Left renal pelvis (tissue), 4 donors: Measurements from ENCODE around the gene PCDHGB1. TPM values are rescaled to one million over a fixed set of nuclear protein-coding genes. Genes with fewer than 3 reads are reported as not detected.
"Not testable (repeated sequence)": the region's sequence is repeated elsewhere in the genome, so short reads cannot be mapped to it uniquely, and the experiment has no call there.

Experiments
- DNase-seq, 4 donors: peaks; one replicate each; pipeline ENCODE4 v3.0.0-alpha.2; 2013; ENCODE audit warnings: low read depth in 4 of 4, low spot score in 3 of 4
- polyA plus RNA-seq, 4 donors: library from polyadenylated mRNA; unstranded; fragments of 120-200 nt; gene quantifications; one replicate each; pipeline ENCODE4 v1.2.1, GENCODE V29; 2013; ENCODE audit not compliant: insufficient read length in 4 of 4

The PCDHGB1 gene
- 1 to 10 TPM; 1.7 to 2.1 (median 1.9) TPM for polyA plus RNA-seq

GRCh38 chr5:141349917-141350619 lies at the start of gene PCDHGB1:
PCDHGB1 (plus strand) TSS chr5:141350099; CDS start chr5:141350261, 162 bp downstream.
- no peak for DNase-seq

- DNase-seq: no peak
Measured at GRCh38 chr5:141303756-141304155, 46.1 kb upstream of the PCDHGB1 start, which contains the start of gene SLC25A2. SLC25A2 (minus strand) TSS chr5:141304049; CDS start chr5:141303865, 184 bp downstream.

GRCh38 chr5:141306630-141307029 lies 43.3 kb upstream of the PCDHGB1 start:
- no peak for DNase-seq

- no peak for DNase-seq
Measured at GRCh38 chr5:141313711-141314110, 36.2 kb upstream of the PCDHGB1 start.

- DNase-seq: not testable (repeated sequence)
Measured at GRCh38 chr5:141316963-141317362, 32.9 kb upstream of the PCDHGB1 start.

- DNase-seq: no peak
Measured at GRCh38 chr5:141319202-141319601, 30.7 kb upstream of the PCDHGB1 start.

GRCh38 chr5:141319699-141320098 lies 30.2 kb upstream of the PCDHGB1 start:
- DNase-seq: no peak

- DNase-seq: peak; percentile 87 to 90 (median 88)
Measured at GRCh38 chr5:141320225-141321169, 29.4 kb upstream of the PCDHGB1 start, which contains the start of gene TAF7. TAF7 (minus strand) TSS chr5:141320784; CDS start chr5:141320044, 740 bp downstream.

- no peak for DNase-seq
Measured at GRCh38 chr5:141322261-141322660, 27.6 kb upstream of the PCDHGB1 start.

- no peak for DNase-seq
Measured at GRCh38 chr5:141326088-141326854, 23.6 kb upstream of the PCDHGB1 start.

- DNase-seq: no peak
Measured at GRCh38 chr5:141328231-141328630, 21.7 kb upstream of the PCDHGB1 start.

GRCh38 chr5:141330299-141331080 lies 19.4 kb upstream of the PCDHGB1 start, which contains the start of gene PCDHGA1:
PCDHGA1 (plus strand) TSS chr5:141330514.
- DNase-seq: no peak

GRCh38 chr5:141332571-141332970 lies 17.3 kb upstream of the PCDHGB1 start:
- not testable (repeated sequence) for DNase-seq

- DNase-seq: peak in 1 of 4 donors; percentile 39
Measured at GRCh38 chr5:141338538-141339306, 11.2 kb upstream of the PCDHGB1 start, which contains the start of gene PCDHGA2. PCDHGA2 (plus strand) TSS chr5:141338760.

GRCh38 chr5:141340781-141341354 lies 9.0 kb upstream of the PCDHGB1 start:
- DNase-seq: not testable (repeated sequence)

- no peak for DNase-seq
Measured at GRCh38 chr5:141342773-141343172, 7.1 kb upstream of the PCDHGB1 start.

GRCh38 chr5:141343242-141343952 lies 6.5 kb upstream of the PCDHGB1 start, which contains the start of gene PCDHGA3:
PCDHGA3 (plus strand) TSS chr5:141343829; CDS start chr5:141344034, 205 bp downstream.
- DNase-seq: no peak
